ENCODE results near the gene FNTB.

Gene FNTB

GRCh38 chr14:64971943-64972791 is 14.5 kb upstream of the FNTB start, which contains the start of gene RAB15:
Gene RAB15, minus strand, starts transcription at chr14:64972336. Its CDS starts 260 bp downstream, at chr14:64972076.
- TF ChIP-seq TEAD4 (IDR thresholded peaks at IDR 0.05) (no peak), ZBTB7A (IDR thresholded peaks at IDR 0.05; ENCODE audit: low read depth) (peak; percentile 33; the same call in 1 of the 2 replicates)

GRCh38 chr14:64973026-64973442 is 13.7 kb upstream of the FNTB start:
- TF ChIP-seq EP300 (IDR thresholded peaks at IDR 0.05; ENCODE audit: borderline replicate concordance) = no peak
- no peak for TF ChIP-seq NFIC (IDR thresholded peaks at IDR 0.05)
- no peak for TF ChIP-seq RAD21 (IDR thresholded peaks at IDR 0.05; ENCODE audit: low read depth)
- no peak for TF ChIP-seq CEBPB (IDR thresholded peaks at IDR 0.05)
- no peak for TF ChIP-seq TEAD4 (IDR thresholded peaks at IDR 0.05)
- no peak for TF ChIP-seq TAF1 (IDR thresholded peaks at IDR 0.05; ENCODE audit: low read depth)
- TF ChIP-seq YY1 (IDR thresholded peaks at IDR 0.05; ENCODE audit: low read depth) = no peak
- no peak for TF ChIP-seq ZBTB7A (IDR thresholded peaks at IDR 0.05; ENCODE audit: low read depth)
- TF ChIP-seq EGR1 (IDR thresholded peaks at IDR 0.05) = no peak
- no peak for TF ChIP-seq CREB1 (IDR thresholded peaks at IDR 0.05; ENCODE audit: low read depth)
- no peak for TF ChIP-seq FOXM1 (IDR thresholded peaks at IDR 0.05; ENCODE audit: borderline replicate concordance, low read depth)
- no peak for TF ChIP-seq MAX (IDR thresholded peaks at IDR 0.05)
- TF ChIP-seq TCF12 (IDR thresholded peaks at IDR 0.05; ENCODE audit: low read depth) = no peak
- no peak for TF ChIP-seq USF1 (IDR thresholded peaks at IDR 0.05)
- TF ChIP-seq REST (IDR thresholded peaks at IDR 0.05; ENCODE audit: low read depth) = no peak

- no peak for TF ChIP-seq TCF12 (IDR thresholded peaks at IDR 0.05; ENCODE audit: low read depth)
- no peak for TF ChIP-seq YY1 (IDR thresholded peaks at IDR 0.05; ENCODE audit: low read depth)
- no peak for TF ChIP-seq RAD21 (IDR thresholded peaks at IDR 0.05; ENCODE audit: low read depth)
- no peak for TF ChIP-seq TEAD4 (IDR thresholded peaks at IDR 0.05)
- no peak for TF ChIP-seq USF1 (IDR thresholded peaks at IDR 0.05)
- TF ChIP-seq FOXM1 (IDR thresholded peaks at IDR 0.05; ENCODE audit: borderline replicate concordance, low read depth) = no peak
- no peak for TF ChIP-seq NFIC (IDR thresholded peaks at IDR 0.05)
- no peak for TF ChIP-seq EGR1 (IDR thresholded peaks at IDR 0.05)
- TF ChIP-seq TAF1 (IDR thresholded peaks at IDR 0.05; ENCODE audit: low read depth) = no peak
- TF ChIP-seq EP300 (IDR thresholded peaks at IDR 0.05; ENCODE audit: borderline replicate concordance) = no peak
- TF ChIP-seq CREB1 (IDR thresholded peaks at IDR 0.05; ENCODE audit: low read depth) = no peak
- TF ChIP-seq MAX (IDR thresholded peaks at IDR 0.05) = no peak
- TF ChIP-seq ZBTB7A (IDR thresholded peaks at IDR 0.05; ENCODE audit: low read depth) = no peak
- no peak for TF ChIP-seq REST (IDR thresholded peaks at IDR 0.05; ENCODE audit: low read depth)
- no peak for TF ChIP-seq CEBPB (IDR thresholded peaks at IDR 0.05)
These were observed 12.9 kb upstream of the FNTB start for GRCh38 chr14:64973826-64974225.

- TF ChIP-seq REST (IDR thresholded peaks at IDR 0.05; ENCODE audit: low read depth) (no peak), TEAD4 (IDR thresholded peaks at IDR 0.05) (no peak), RAD21 (IDR thresholded peaks at IDR 0.05; ENCODE audit: low read depth) (no peak), YY1 (IDR thresholded peaks at IDR 0.05; ENCODE audit: low read depth) (no peak), MAX (IDR thresholded peaks at IDR 0.05) (no peak), USF1 (IDR thresholded peaks at IDR 0.05) (no peak), FOXM1 (IDR thresholded peaks at IDR 0.05; ENCODE audit: borderline replicate concordance, low read depth) (no peak), TCF12 (IDR thresholded peaks at IDR 0.05; ENCODE audit: low read depth) (no peak), NFIC (IDR thresholded peaks at IDR 0.05) (no peak)
These were observed 12.1 kb upstream of the FNTB start for GRCh38 chr14:64974563-64974962.
